ENCODE results near the gene JCHAIN. TPM values are rescaled to one million over a fixed set of nuclear protein-coding genes. Genes with fewer than 3 reads are reported as not detected.

The JCHAIN gene
- total and polyA plus RNA-seq, 9 of the 15 experiments (the other 6 are each of a cell fraction or from before 2014, with no cell fraction given), result 0.04 to 0.68 (median 0.26) TPM; not detected in 5

DNA sequence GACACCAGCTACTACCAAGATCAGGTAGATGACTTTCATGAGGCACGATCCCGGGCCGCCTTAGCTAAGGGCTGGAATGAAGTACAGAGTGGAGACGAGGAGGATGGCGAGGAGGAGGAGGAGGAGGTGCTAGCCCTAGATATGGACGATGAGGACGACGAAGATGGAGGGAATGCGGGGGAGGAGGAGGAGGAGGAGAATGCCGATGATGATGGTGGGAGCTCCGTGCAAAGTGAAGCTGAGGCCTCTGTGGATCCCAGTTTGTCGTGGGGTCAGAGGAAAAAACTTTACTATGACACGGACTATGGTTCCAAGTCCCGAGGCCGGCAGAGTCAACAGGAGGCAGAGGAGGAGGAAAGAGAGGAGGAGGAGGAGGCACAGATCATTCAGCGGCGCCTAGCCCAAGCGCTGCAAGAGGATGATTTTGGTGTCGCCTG, 22.5 kb upstream of the JCHAIN start (continued):
- TF ChIP-seq HBP1 (CRISPR knock-in tag; IDR thresholded peaks at IDR 0.05) (0 out of 2 replicates have a peak, but pooled peaks have one; percentile 57), CCNT2 (IDR thresholded peaks at IDR 0.05; ENCODE audit: borderline replicate concordance, extremely low read depth, insufficient read length, low read depth, low read length) (no peak), SMARCE1 (IDR thresholded peaks at IDR 0.05) (peak; percentile 70), POLR2G (IDR thresholded peaks at IDR 0.05; ENCODE audit: low read depth, low read length) (no peak), PPARD (CRISPR knock-in tag; IDR thresholded peaks at IDR 0.05) (no peak), MCM5 (IDR thresholded peaks at IDR 0.05; ENCODE audit: low read depth) (no peak), CBX8 (IDR thresholded peaks at IDR 0.05; ENCODE audit: borderline replicate concordance, extremely low read depth, low read depth, low read length, poor library complexity, severe bottlenecking) (no peak), ZNF165 (CRISPR knock-in tag; IDR thresholded peaks at IDR 0.05; ENCODE audit: borderline replicate concordance) (no peak), KLF16 (IDR thresholded peaks at IDR 0.05) (no peak), CBX5 (IDR thresholded peaks at IDR 0.05; ENCODE audit: borderline replicate concordance, low read depth) (no peak), NFATC3 (IDR thresholded peaks at IDR 0.05) (no peak), MIER1 (IDR thresholded peaks at IDR 0.05; ENCODE audit: low read depth) (no peak), MAFK (IDR thresholded peaks at IDR 0.05; ENCODE audit: low read length) (no peak), ARID1B (IDR thresholded peaks at IDR 0.05) (0 out of 2 replicates have a peak, but pooled peaks have one; percentile 3), PHF20 (IDR thresholded peaks at IDR 0.05; ENCODE audit: partially characterized antibody) (no peak), FOXK2 (conservative IDR thresholded peaks at IDR 0.05 in 1 of 2, IDR thresholded peaks at IDR 0.05 in 1 of 2; ENCODE audit: low read depth in 2 of 2) (no peak), NR2C2 (CRISPR knock-in tag; IDR thresholded peaks at IDR 0.05) (0 out of 2 replicates have a peak, but pooled peaks have one; percentile 21), NR2C2 (tag; IDR thresholded peaks at IDR 0.05) (no peak), HDAC6 (IDR thresholded peaks at IDR 0.05; ENCODE audit: low read depth, low read length) (no peak), IRF9 (tag; IDR thresholded peaks at IDR 0.05) (no peak), STAG1 (CRISPR knock-in tag; IDR thresholded peaks at IDR 0.05; ENCODE audit: borderline replicate concordance) (no peak), SRF (CRISPR knock-in tag; IDR thresholded peaks at IDR 0.05) (no peak), SNRNP70 (optimal IDR thresholded peaks at IDR 0.05; ENCODE audit: low read depth, low read length) (no peak), ADNP (tag; IDR thresholded peaks at IDR 0.05) (no peak)
- TF ChIP-seq, protein P1, sequence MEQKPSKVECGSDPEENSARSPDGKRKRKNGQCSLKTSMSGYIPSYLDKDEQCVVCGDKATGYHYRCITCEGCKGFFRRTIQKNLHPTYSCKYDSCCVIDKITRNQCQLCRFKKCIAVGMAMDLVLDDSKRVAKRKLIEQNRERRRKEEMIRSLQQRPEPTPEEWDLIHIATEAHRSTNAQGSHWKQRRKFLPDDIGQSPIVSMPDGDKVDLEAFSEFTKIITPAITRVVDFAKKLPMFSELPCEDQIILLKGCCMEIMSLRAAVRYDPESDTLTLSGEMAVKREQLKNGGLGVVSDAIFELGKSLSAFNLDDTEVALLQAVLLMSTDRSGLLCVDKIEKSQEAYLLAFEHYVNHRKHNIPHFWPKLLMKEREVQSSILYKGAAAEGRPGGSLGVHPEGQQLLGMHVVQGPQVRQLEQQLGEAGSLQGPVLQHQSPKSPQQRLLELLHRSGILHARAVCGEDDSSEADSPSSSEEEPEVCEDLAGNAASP (IDR thresholded peaks at IDR 0.05), result no peak
- TF ChIP-seq, protein P2, sequence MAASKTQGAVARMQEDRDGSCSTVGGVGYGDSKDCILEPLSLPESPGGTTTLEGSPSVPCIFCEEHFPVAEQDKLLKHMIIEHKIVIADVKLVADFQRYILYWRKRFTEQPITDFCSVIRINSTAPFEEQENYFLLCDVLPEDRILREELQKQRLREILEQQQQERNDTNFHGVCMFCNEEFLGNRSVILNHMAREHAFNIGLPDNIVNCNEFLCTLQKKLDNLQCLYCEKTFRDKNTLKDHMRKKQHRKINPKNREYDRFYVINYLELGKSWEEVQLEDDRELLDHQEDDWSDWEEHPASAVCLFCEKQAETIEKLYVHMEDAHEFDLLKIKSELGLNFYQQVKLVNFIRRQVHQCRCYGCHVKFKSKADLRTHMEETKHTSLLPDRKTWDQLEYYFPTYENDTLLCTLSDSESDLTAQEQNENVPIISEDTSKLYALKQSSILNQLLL (CRISPR knock-in tag; IDR thresholded peaks at IDR 0.05; ENCODE audit: borderline replicate concordance), result no peak
